ENCODE measurements around the gene IQCC.

The IQCC gene

DNA sequence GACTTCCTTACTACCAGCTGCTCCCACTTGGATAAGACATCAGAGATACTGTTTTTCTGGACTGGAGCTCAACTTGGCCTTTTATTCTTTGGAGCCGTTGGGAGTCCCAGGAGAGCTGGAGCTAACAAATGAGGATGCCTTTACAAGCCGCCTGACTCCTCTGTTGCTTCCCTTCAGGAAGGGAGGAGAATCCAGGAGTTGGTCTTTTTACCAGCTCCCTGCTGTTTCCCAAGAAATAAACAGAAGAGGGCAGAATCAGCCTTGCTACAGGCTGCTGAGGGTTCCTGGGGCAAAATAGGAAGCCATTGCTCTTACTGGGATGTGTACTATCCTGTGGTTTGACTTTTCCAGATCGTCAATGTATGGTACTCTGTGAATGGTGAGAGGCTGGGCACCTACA, 18.2 kb downstream of the IQCC start:
- DNase-seq, result no peak
- TF ChIP-seq POLR2A (IDR thresholded peaks at IDR 0.05; ENCODE audit: low read length), result no peak
- TF ChIP-seq GATA1 (IDR thresholded peaks at IDR 0.05; ENCODE audit: low read depth, low read length), result no peak

DNA sequence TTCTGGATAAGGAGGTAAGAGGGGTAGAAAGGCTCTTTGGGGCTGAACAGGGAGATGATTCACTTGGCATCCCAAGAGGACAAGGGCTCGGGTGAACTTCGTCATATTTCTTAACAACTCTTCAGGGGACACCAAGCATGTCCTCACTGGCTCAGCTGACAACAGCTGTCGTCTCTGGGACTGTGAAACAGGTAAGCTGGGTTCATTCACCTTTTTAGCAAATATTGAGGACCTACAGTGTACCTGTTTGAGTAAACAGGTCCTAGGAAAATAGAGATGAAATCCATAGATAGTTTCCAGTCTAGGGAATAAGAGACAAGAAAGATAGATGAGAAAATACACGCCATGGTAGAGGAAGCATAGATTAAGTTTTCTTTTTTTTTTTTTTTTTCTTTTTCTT, 18.8 kb downstream of the IQCC start:
- TF ChIP-seq GATA1 (IDR thresholded peaks at IDR 0.05; ENCODE audit: low read depth, low read length), result no peak
- no peak for TF ChIP-seq POLR2A (IDR thresholded peaks at IDR 0.05; ENCODE audit: low read length)

DNA sequence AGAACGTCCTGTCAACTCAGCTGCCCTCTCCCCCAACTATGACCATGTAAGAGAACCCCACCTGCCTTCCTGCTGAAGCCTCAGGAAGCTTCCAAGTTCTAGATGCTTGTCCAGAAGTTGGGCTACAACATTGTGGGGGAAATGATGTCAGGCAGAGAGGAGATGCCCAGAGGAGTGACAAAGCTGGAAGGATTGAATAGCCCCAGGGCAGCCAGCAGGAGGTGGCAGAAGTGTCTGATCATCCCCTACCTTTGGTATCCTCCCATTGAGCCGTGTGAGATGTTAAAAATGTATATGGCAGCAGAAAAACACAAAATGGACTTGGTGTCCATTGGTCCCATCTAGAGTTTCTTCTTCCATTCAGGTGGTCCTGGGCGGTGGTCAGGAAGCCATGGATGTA, 23.3 kb downstream of the IQCC start:
- no peak for DNase-seq
- TF ChIP-seq POLR2A (IDR thresholded peaks at IDR 0.05; ENCODE audit: low read length) (no peak), GATA1 (IDR thresholded peaks at IDR 0.05; ENCODE audit: low read depth, low read length) (no peak)

More for the DNA sequence above, 18.8 kb downstream of the IQCC start:
- no peak for DNase-seq

DNA sequence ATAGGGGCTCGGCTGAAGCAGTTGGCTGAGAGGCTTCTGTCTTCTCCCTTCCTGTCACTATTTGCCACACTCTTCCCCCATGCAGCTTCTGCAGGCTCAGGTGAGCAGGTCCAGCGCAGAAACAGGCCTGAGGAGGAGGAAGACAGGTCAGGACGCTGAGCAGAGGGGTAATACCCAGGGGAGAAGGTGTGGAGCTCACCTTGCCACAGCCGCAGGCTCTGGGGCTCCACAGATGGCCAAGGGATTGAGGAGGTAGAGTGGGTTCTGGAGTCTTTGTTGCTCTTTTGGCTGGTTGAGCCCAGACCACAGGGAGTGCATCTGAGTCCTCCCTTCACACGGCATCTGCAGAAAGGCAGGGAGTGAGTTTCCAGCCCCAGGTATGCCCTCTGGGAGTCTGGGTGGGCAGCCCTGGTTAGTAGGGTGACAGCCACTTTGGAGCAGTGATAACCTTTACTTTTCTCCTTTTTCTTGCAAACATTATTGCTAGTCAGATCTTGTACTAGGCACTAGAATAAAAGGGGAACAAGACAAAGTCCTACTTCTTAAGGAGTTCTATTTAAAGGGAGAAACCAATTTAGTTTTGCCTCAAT, 26.5 kb downstream of the IQCC start:
- DNase-seq, result no peak
- no peak for TF ChIP-seq GATA1 (IDR thresholded peaks at IDR 0.05; ENCODE audit: low read depth, low read length)
- peak; percentile 31 for TF ChIP-seq POLR2A (IDR thresholded peaks at IDR 0.05; ENCODE audit: low read length)

DNA sequence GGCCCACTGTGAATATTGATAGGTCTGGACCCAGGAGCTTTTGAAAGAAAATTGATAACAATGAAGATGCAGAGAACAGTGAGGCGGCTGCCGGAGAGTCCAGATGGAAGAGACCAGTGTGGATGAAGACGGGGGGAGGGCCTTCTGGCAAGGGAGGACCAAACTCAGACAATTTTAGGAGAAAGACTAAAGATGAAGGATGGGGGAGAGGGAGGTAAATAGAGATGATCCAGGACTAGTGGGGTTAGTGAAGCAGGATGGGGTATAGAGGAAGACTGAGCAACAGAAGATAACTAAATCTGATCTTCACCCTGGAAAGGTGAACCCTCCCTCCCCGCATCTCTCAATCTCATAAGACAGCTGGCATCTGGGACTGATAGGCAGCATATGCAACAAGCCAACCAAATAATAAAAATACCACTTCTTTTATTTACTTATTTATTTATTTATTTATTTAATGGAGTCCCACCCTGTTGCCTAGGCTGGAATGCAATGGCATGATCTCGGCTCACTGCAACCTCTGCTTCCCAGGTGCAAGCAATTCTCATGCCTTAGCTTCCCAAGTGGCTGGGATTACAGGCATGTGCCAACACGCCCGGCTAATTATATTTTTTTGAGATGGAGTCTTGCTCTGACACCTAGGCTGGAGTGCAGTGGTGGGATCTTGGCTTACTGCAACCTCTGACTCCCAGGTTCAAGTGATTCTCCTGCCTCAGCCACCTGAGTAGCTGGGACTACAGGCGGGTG, 27.3 kb downstream of the IQCC start:
- no peak for DNase-seq
- TF ChIP-seq POLR2A (IDR thresholded peaks at IDR 0.05; ENCODE audit: low read length), result no peak
- TF ChIP-seq GATA1 (IDR thresholded peaks at IDR 0.05; ENCODE audit: low read depth, low read length), result no peak

DNA sequence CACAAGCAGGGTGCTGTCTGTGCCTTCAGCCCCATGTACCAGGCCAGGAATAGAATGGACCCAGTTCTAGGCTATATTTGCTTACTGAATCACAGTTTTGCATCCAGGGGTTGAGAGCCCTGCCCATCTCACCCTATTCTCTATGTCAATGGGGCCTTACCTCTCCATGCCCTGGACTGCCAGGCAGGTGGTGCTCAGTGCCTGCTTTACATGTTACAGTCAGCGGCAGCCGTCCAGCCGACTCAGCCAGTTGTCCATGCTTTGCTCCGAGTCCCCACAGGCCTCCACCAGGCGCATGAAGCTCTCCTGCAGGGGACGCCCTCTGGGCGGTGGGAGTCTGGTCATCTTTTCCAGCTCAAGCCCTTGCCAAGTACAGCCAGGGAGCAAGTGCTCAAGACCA, 29.3 kb downstream of the IQCC start:
- no peak for TF ChIP-seq POLR2A (IDR thresholded peaks at IDR 0.05; ENCODE audit: low read length)
- TF ChIP-seq GATA1 (IDR thresholded peaks at IDR 0.05; ENCODE audit: low read depth, low read length), result no peak
- DNase-seq, result no peak

DNA sequence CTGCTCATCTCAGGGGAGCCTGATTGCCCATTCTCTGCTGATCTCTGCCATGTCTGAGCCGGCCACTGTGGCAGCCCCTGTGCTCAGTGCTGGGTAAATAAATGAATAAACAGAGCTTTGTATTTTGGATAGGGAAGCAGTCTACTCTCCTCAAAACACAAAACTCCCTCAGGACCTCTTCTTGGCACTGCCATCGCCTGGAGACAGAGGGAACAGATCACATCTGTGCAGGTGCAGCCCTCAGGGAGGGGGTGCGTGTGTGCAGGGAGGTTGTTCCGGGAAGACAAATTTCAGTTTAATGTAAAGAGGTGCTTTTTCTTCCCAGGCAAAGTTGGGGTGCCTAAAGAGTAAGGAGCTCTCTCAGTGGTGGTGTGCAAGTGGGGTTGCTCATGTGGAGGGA, 33.9 kb downstream of the IQCC start:
- no peak for DNase-seq
- TF ChIP-seq POLR2A (IDR thresholded peaks at IDR 0.05; ENCODE audit: low read length), result no peak
- TF ChIP-seq GATA1 (IDR thresholded peaks at IDR 0.05; ENCODE audit: low read depth, low read length), result no peak

DNA sequence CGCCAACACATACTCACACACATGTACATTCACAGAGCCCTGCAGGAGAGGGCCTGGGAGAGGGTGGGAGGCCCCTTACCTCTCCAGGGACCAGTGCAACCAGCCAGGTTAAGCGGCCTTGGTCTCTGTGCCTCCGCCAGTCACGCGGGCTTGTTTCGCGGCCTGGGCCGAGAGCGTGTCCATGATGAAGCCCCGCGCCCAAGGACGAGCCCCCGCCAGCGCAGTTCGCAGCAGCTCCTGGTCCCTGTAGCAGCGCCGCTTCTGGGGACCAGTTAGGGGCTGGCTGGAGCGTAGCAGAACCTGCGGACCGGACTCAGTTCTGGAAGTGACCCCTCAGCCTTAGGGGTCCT, 34.3 kb downstream of the IQCC start:
- no peak for DNase-seq
- TF ChIP-seq POLR2A (IDR thresholded peaks at IDR 0.05; ENCODE audit: low read length), result peak; percentile 11
- TF ChIP-seq GATA1 (IDR thresholded peaks at IDR 0.05; ENCODE audit: low read depth, low read length), result no peak

DNA sequence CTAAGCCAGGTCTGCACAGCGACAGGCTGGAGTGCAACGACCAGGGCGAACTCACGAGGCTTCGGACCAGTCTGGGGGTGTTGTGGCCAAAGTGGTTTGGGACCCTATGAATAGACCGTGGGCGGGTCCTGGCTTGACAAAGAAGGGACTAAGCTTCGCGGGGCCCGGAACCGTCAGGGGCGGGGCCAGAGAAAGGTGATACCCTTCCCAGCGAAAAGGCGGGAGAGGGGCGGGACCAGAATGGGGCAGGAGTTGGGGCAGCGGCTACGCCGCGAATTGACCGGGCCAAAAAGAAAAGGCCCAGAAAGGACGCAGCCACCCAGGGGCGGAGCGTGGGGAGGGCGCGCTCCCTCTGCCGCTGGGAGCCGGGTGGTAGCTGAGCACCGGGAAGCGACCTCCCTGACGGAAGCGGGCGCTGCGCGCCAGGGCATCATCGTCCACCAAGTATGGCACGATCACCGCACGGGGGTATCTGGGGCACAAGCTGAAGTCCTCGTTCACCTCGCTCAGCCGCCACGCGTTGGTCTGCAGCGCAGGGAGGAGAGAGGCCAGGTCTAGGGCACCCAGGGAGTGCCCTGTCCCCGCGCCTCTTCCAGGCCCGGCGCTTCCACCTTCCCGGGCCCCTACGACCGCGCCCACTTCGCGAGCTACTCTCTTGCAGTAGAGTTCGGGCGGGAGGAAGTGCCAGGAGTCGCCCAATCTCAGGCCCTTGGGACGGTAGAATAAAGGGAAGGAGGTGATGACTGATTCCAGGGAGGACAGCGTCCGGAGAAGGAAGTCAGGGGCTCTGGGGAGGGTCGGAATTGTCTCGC, 34.9 kb downstream of the IQCC start:
- DNase-seq, result peak; percentile 26 to 61
- no peak for TF ChIP-seq POLR2A (IDR thresholded peaks at IDR 0.05; ENCODE audit: low read length)
- no peak for TF ChIP-seq GATA1 (IDR thresholded peaks at IDR 0.05; ENCODE audit: low read depth, low read length)

DNA sequence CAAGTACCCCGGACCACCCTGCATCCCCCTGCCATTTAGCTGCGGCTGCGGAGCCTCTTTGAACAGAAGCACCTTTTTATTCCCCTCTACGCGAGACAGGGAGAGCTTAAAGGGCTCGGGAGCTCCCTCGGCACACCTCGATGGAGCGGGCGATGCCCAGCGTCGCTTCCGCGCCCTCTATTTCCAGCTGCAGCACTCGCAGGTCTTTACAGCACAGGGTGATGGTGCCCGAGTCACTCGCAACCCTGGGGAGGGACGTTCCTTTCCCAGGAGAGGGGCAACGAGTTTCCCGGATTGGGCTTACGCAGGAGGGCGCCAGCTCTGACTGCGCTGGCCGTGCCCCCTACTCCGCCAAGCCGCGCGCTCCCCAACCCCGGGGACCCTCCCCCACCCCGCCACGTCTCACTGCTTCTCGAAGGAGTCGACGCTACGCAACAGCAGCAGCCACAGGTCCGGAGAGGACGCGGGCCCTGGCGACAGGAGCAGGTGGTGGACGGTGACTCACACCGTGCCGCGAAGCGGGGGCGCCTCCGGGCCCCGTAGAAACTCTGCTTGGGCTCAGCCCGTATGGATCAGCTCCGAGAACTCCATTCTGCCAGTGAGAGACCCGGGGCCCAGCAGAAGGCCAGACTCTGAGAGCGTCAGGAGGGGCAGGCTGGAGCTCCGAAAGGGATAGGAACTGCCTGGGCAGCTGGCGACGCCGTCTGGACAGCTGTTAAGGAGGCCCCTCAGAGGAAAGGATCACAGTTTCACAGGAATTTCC, 35.7 kb downstream of the IQCC start:
- TF ChIP-seq GATA1 (IDR thresholded peaks at IDR 0.05; ENCODE audit: low read depth, low read length), result no peak
- no peak for TF ChIP-seq POLR2A (IDR thresholded peaks at IDR 0.05; ENCODE audit: low read length)
- DNase-seq, result peak; percentile 33 to 49

DNA sequence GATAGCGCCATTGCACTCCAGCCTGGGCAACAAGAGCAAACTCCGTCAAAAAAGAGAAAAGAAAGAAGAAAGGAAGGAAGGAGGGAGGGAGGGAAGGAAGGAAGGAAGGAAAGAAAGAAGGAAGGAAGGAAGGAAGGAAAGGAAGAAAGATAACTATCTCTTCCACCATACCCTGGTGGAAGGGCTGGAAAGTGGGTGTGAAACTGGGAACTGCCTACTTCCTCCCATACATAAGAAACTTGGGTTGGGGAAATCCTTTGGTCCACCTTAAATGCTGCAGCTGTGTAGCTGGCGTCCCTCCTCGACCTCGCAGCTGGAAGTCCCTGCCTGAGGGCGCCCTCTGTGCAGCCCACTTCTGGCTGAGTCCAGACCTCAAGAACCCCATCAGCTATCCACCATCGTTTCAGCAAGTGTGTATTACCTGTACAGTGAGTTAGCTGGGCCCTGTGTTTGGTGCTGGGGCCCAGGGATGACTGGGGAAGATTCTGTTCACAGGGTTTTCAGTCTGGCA, 36.9 kb downstream of the IQCC start:
- TF ChIP-seq GATA1 (IDR thresholded peaks at IDR 0.05; ENCODE audit: low read depth, low read length) (no peak), POLR2A (IDR thresholded peaks at IDR 0.05; ENCODE audit: low read length) (no peak)
- no peak for DNase-seq

DNA sequence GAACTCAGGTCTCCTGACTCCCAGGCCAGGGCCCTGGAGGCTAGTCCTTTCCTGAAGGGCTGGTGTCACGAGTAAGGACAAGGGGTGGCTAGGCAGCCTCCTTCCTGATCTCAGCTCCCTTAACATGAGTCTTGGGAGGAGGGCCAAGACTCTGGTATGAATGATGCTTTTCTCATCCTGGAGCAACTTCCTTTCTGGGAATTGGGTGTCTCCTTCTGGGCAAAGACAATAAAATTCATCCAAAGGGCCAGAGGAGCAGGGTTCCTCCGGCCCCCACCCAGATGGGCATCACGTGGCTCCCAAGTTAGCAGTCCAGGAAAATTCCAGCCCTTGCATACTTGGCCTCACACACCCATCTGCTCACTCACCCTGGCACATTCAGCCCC, 41.4 kb downstream of the IQCC start, which contains the start of gene FAM167B:
Gene FAM167B, plus strand, starts transcription at position 335 of the 386 bp plus-strand sequence. CDS start 200 bp downstream, outside the sequence.
- no peak for TF ChIP-seq GATA1 (IDR thresholded peaks at IDR 0.05; ENCODE audit: low read depth, low read length)
- no peak for TF ChIP-seq POLR2A (IDR thresholded peaks at IDR 0.05; ENCODE audit: low read length)
- no peak for DNase-seq

DNA sequence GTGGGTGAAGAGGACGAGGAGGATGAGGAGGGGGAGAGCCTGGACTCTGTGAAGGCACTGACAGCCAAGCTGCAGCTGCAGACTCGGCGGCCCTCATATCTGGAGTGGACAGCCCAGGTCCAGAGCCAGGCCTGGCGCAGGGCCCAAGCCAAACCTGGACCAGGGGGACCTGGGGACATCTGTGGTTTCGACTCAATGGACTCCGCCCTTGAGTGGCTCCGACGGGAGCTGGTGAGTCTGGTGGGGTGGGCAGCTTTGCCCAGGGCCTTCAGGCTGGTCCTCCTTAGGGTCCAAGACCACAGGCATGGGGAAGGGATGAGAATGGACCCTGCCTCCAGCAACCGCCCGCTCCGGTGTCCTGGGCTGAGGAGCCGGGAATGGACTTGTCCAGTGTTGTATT, 42.0 kb downstream of the IQCC start:
- TF ChIP-seq GATA1 (IDR thresholded peaks at IDR 0.05; ENCODE audit: low read depth, low read length), result no peak
- no peak for TF ChIP-seq POLR2A (IDR thresholded peaks at IDR 0.05; ENCODE audit: low read length)
- DNase-seq, result no peak

Data from erythroblast (primary cell).